ENCODE measurements around the gene LILRB1. TPM values are rescaled to one million over a fixed set of nuclear protein-coding genes. Genes with fewer than 3 reads are reported as not detected.

LILRB1 gene
- total RNA-seq, result under 0.01 TPM in 2 replicates

DNA sequence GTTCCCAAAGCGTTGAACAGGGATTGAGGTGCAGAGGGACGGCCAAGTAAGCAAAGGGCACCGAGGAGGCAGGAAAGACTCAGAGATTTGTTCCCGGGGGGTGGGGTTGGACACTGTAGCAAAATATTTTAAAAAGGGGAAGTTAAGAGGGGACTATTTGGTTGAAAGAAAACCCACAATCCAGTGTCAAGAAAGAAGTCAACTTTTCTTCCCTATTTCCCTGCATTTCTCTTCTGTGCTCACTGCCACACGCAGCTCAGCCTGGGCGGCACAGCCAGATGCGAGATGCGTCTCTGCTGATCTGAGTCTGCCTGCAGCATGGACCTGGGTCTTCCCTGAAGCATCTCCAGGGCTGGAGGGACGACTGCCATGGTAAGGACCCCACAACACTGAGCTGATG lies at the start of gene LILRB1:
Gene LILRB1 (plus strand): TSS at position 223 of the 400 bp plus-strand sequence. CDS start 590 bp downstream, outside the sequence.

GRCh38 chr19:54593445-54593844 lies 36.8 kb upstream of the LILRB1 start, which contains the start of gene LILRA1:
Gene LILRA1, plus strand, starts transcription at chr19:54593632. Its CDS starts 613 bp downstream, at chr19:54594245.

GRCh38 chr19:54662730-54663129 lies 32.4 kb downstream of the LILRB1 start, which contains the start of gene LILRB4:
Gene LILRB4, plus strand, starts transcription at chr19:54662985. Its CDS starts 49 bp downstream, at chr19:54663034.

Other genes with a start within 250 kb of the LILRB1 start
- gene TTYH1, start 215.0 kb upstream of the LILRB1 start, total RNA-seq, result not detected in 2 replicates
- 21.0 and 27.4 TPM in 2 replicates for gene LENG8, start 181.3 kb upstream of the LILRB1 start, total RNA-seq
- 6.2 and 6.4 TPM in 2 replicates for gene LENG9, start 166.7 kb upstream of the LILRB1 start, total RNA-seq
- 54.7 and 66.4 TPM in 2 replicates for gene CDC42EP5, start 157.2 kb upstream of the LILRB1 start, total RNA-seq
- gene LAIR2, start 127.7 kb upstream of the LILRB1 start, total RNA-seq, result not detected in 2 replicates
- gene LILRA2, start 56.7 kb upstream of the LILRB1 start, total RNA-seq, result not detected in 2 replicates
- gene LILRA1, start 36.9 kb upstream of the LILRB1 start, total RNA-seq, result not detected in 2 replicates
- gene LILRB4, start 32.5 kb downstream of the LILRB1 start, total RNA-seq, result not detected in 2 replicates
- gene KIR3DL3, start 94.0 kb downstream of the LILRB1 start, total RNA-seq, result not detected in 2 replicates
- gene KIR2DL3, start 108.0 kb downstream of the LILRB1 start, total RNA-seq, result not detected in 2 replicates
- not detected in 2 replicates for gene KIR2DL1, start 139.3 kb downstream of the LILRB1 start, total RNA-seq
- gene KIR2DL4, start 173.1 kb downstream of the LILRB1 start, total RNA-seq, result not detected in 2 replicates
- gene KIR3DL1, start 186.0 kb downstream of the LILRB1 start, total RNA-seq, result not detected in 2 replicates
- not detected in 2 replicates for gene KIR2DS4, start 202.2 kb downstream of the LILRB1 start, total RNA-seq
- gene KIR3DL2, start 220.0 kb downstream of the LILRB1 start, total RNA-seq, result not detected in 2 replicates
- not detected in 2 replicates for gene FCAR, start 243.8 kb downstream of the LILRB1 start, total RNA-seq